22Rv1 (cell line): Measurements from ENCODE around the gene ABLIM3.

Source experiments
- CTCF ChIP-seq: fragments of 450-650 bp; IDR thresholded peaks from 2 replicates; pipeline ENCODE4 v1.5.1; 2017; ENCODE audit warnings: mild to moderate bottlenecking
- ZFX ChIP-seq: fragments of 450-650 bp; IDR thresholded peaks from 2 replicates; pipeline ENCODE4 v1.6.1; 2017; ENCODE audit warnings: antibody characterized with exemption, borderline replicate concordance

- TF ChIP-seq CTCF (no peak), ZFX (no peak)
These were observed 74.3 kb downstream of the ABLIM3 start for GRCh38 chr5:149215478-149216090.
